PC-3 (cell line): ENCODE data around the gene LMBR1.
A peak's percentile ranks its signal among the peaks of the same experiment; 100 is the strongest.

Experiments used
- EZH2 ChIP-seq: fragments of 300-600 bp; sonication (generic); IDR thresholded peaks from one replicate; pipeline ENCODE4 v1.6.1; 2017; ENCODE audit warnings: antibody characterized with exemption, mild to moderate bottlenecking, low read length; ENCODE audit not compliant: unreplicated experiment
- EZH2phosphoT487 ChIP-seq: fragments of 300-600 bp; sonication (generic); IDR thresholded peaks from 2 replicates; pipeline ENCODE4 v1.6.1; 2018; ENCODE audit warnings: mild to moderate bottlenecking, antibody characterized with exemption, low read length, borderline replicate concordance
- TF ChIP-seq, protein P1 (sequence below): fragments of 300-600 bp; sonication (generic); conservative IDR thresholded peaks from 2 replicates; pipeline ENCODE4 v1.5.1; 2017; ENCODE audit warnings: antibody characterized with exemption, low read depth, mild to moderate bottlenecking, low read length

DNA sequence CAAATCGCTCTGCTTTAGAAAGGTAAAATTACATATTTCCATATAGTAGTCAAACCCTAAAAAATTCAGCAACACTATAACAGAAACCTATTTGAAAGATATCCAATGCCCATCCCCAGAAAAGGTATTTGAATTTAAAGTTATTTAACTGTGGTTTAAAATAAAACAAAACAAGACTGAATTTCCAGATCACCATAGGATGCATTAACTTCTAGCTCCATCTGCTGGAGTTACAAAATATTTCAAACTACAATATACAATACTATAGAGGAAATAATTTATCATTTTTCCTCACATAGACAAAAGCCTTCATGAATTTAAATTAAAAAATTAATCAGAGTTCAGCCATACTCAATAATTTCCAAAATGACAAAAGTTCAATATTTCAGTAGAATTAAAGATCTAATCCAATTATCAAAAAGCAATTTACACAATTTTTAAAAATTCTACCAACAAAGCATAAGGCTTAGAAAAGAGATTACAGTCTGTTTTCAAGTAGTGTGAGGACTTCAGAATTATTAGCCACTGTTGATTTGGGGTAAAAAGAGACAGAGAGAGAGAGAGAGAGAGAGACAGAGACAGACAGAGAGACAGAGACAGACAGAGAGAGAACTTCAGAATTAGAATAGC, 75.9 kb downstream of the LMBR1 start:
- TF ChIP-seq, protein P1, sequence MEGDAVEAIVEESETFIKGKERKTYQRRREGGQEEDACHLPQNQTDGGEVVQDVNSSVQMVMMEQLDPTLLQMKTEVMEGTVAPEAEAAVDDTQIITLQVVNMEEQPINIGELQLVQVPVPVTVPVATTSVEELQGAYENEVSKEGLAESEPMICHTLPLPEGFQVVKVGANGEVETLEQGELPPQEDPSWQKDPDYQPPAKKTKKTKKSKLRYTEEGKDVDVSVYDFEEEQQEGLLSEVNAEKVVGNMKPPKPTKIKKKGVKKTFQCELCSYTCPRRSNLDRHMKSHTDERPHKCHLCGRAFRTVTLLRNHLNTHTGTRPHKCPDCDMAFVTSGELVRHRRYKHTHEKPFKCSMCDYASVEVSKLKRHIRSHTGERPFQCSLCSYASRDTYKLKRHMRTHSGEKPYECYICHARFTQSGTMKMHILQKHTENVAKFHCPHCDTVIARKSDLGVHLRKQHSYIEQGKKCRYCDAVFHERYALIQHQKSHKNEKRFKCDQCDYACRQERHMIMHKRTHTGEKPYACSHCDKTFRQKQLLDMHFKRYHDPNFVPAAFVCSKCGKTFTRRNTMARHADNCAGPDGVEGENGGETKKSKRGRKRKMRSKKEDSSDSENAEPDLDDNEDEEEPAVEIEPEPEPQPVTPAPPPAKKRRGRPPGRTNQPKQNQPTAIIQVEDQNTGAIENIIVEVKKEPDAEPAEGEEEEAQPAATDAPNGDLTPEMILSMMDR, result peak; percentile 68
- no peak for TF ChIP-seq EZH2phosphoT487
- TF ChIP-seq EZH2, result no peak
